ENCODE data around the gene RHBDD3. TPM values are rescaled to one million over a fixed set of nuclear protein-coding genes. Genes with fewer than 3 reads are reported as not detected.

Gene RHBDD3
- total RNA-seq, 1 experiment from 2014 or later, result 49.6 TPM

GRCh38 chr22:29307596-29308147, 39.9 kb upstream of the RHBDD3 start:
- H3K27me3 ChIP-seq (replicated peaks; ENCODE audit: control insufficient read depth, insufficient read depth, low read length), result no peaks in the 10 kb centered on the region
- Mint-ChIP-seq H3K4me1 (ENCODE audit: low read depth, unreplicated experiment) (no peaks in the 10 kb centered on the region), H3K27ac (ENCODE audit: unreplicated experiment) (peak overlapping the region; percentile 79), H3K4me3 (ENCODE audit: unreplicated experiment) (peak overlapping the region; percentile 90), H3K36me3 (ENCODE audit: insufficient read depth, unreplicated experiment) (peaks cover 10% of the 10 kb centered on the region), H3K27me3 (ENCODE audit: insufficient read depth, unreplicated experiment) (no peaks in the 10 kb centered on the region), H3K9me3 (ENCODE audit: unreplicated experiment) (no peaks in the 10 kb centered on the region)
- H3K9me3 ChIP-seq, result no peaks in the 10 kb centered on the region
- BruUV-seq (replicated peaks), result TSS peak; percentile 22
- intact Hi-C loops (cut with micrococcal nuclease; ENCODE audit: unreplicated experiment), result loop anchor here (1.0 to 10.0 kb wide), 2 partner anchors 52 to 217 kb away; no protein-coding TSS in a partner anchor
- H3K4me1 ChIP-seq, result peaks cover 22% of the 10 kb centered on the region
- ChIA-PET POLR2A (no interaction called here), CTCF (interaction anchor here (2.4 kb wide), 1 partner anchor 13 kb away, joined by 17 read pairs; no protein-coding TSS in a partner anchor)
- DNase-seq, result peak in 1 of 2 experiments; percentile 32
- no peak for TF ChIP-seq CTCF (IDR thresholded peaks at IDR 0.05; ENCODE audit: insufficient read depth in 1 of 2, low read depth in 1 of 2, low read length in 1 of 2, severe bottlenecking in 1 of 2, unreplicated experiment in 1 of 2)
- H3K36me3 ChIP-seq (ENCODE audit: control insufficient read depth, insufficient read depth, low read length), result 0 out of 2 replicates have a peak, but pooled peaks cover 1% of the 10 kb centered on the region
- H3K4me3 ChIP-seq (ENCODE audit: low read depth, low read length), result peak overlapping the region; percentile 82

GRCh38 chr22:29306835-29307595, 39.2 kb upstream of the RHBDD3 start:
- TF ChIP-seq CTCF (IDR thresholded peaks at IDR 0.05; ENCODE audit: insufficient read depth in 1 of 2, low read depth in 1 of 2, low read length in 1 of 2, severe bottlenecking in 1 of 2, unreplicated experiment in 1 of 2), result no peak
- ChIA-PET POLR2A (interaction anchor here (0.5 to 0.7 kb wide), 4 partner anchors 8 to 1020 kb away, joined by 3 to 8 read pairs (median 4); partner anchors contain the start of genes RASL10A and TBC1D10A), CTCF (interaction anchor here (0.5 to 2.4 kb wide), 5 partner anchors 14 to 1316 kb away, joined by 3 to 17 read pairs (median 4); no protein-coding TSS in a partner anchor)
- H3K27me3 ChIP-seq (replicated peaks; ENCODE audit: control insufficient read depth, insufficient read depth, low read length), result no peaks in the 10 kb centered on the region
- peak overlapping the region; percentile 90 for H3K4me3 Mint-ChIP-seq (ENCODE audit: unreplicated experiment)
- H3K4me3 ChIP-seq (ENCODE audit: low read depth, low read length), result peak overlapping the region; percentile 82
- H3K9me3 Mint-ChIP-seq (ENCODE audit: unreplicated experiment), result no peaks in the 10 kb centered on the region
- no peaks in the 10 kb centered on the region for H3K4me1 Mint-ChIP-seq (ENCODE audit: low read depth, unreplicated experiment)
- peak; percentile 84 to 91 for DNase-seq
- BruUV-seq (replicated peaks), result no TSS peak
- peak overlapping the region; percentile 79 for H3K27ac Mint-ChIP-seq (ENCODE audit: unreplicated experiment)
- H3K27me3 Mint-ChIP-seq (ENCODE audit: insufficient read depth, unreplicated experiment), result no peaks in the 10 kb centered on the region
- H3K36me3 Mint-ChIP-seq (ENCODE audit: insufficient read depth, unreplicated experiment), result peaks cover 17% of the 10 kb centered on the region
- H3K36me3 ChIP-seq (ENCODE audit: control insufficient read depth, insufficient read depth, low read length), result 0 out of 2 replicates have a peak, but pooled peaks cover 1% of the 10 kb centered on the region
- no peaks in the 10 kb centered on the region for H3K9me3 ChIP-seq
- intact Hi-C loops (cut with micrococcal nuclease; ENCODE audit: unreplicated experiment), result loop anchor here (1.0 to 10.0 kb wide), 2 partner anchors 52 to 218 kb away; no protein-coding TSS in a partner anchor
- H3K4me1 ChIP-seq, result peaks cover 22% of the 10 kb centered on the region

GRCh38 chr22:29306175-29306834, 38.5 kb upstream of the RHBDD3 start, which contains the start of gene GAS2L1:
TSS of gene GAS2L1 (plus strand) at chr22:29306650. CDS start at chr22:29308106, 1,456 bp downstream.
- H3K4me3 Mint-ChIP-seq (ENCODE audit: unreplicated experiment), result peak within 1 kb of the TSS; percentile 90
- 0 out of 2 replicates have a peak, but pooled peaks cover 1% of the 10 kb centered on the region for H3K36me3 ChIP-seq (ENCODE audit: control insufficient read depth, insufficient read depth, low read length)
- no peaks in the 10 kb centered on the region for H3K4me1 Mint-ChIP-seq (ENCODE audit: low read depth, unreplicated experiment)
- CTCF ChIA-PET, result interaction anchor here (0.7 to 2.4 kb wide), 4 partner anchors 15 to 1315 kb away, joined by 3 to 17 read pairs (median 5); no protein-coding TSS in a partner anchor
- intact Hi-C loops (cut with micrococcal nuclease; ENCODE audit: unreplicated experiment), result loop anchor here (10.0 kb wide), 1 partner anchor 218 kb away; no protein-coding TSS in a partner anchor
- peak within 1 kb of the TSS; percentile 82 for H3K4me3 ChIP-seq (ENCODE audit: low read depth, low read length)
- H3K9me3 ChIP-seq, result no peaks in the 10 kb centered on the region
- POLR2A ChIA-PET, result interaction anchor here (0.5 to 0.7 kb wide), 2 partner anchors 9 to 488 kb away, joined by 3 read pairs; partner anchors contain the start of gene RASL10A
- no peaks in the 10 kb centered on the region for H3K27me3 ChIP-seq (replicated peaks; ENCODE audit: control insufficient read depth, insufficient read depth, low read length)
- no TSS peak for BruUV-seq (replicated peaks)
- H3K9me3 Mint-ChIP-seq (ENCODE audit: unreplicated experiment), result no peaks in the 10 kb centered on the region
- H3K36me3 Mint-ChIP-seq (ENCODE audit: insufficient read depth, unreplicated experiment), result peaks cover 24% of the 10 kb centered on the region
- H3K27ac Mint-ChIP-seq (ENCODE audit: unreplicated experiment), result peak within 1 kb of the TSS; percentile 79
- DNase-seq, result peak; percentile 86 to 92
- no peaks in the 10 kb centered on the region for H3K27me3 Mint-ChIP-seq (ENCODE audit: insufficient read depth, unreplicated experiment)
- peak; percentile 73 to 78 for TF ChIP-seq CTCF (IDR thresholded peaks at IDR 0.05; ENCODE audit: insufficient read depth in 1 of 2, low read depth in 1 of 2, low read length in 1 of 2, severe bottlenecking in 1 of 2, unreplicated experiment in 1 of 2)
- peaks cover 22% of the 10 kb centered on the region for H3K4me1 ChIP-seq

All from Caco-2 (cell line).